Measurements from ENCODE around the gene COP1. TPM values are rescaled to one million over a fixed set of nuclear protein-coding genes. Genes with fewer than 3 reads are reported as not detected.

The COP1 gene
- total and polyA plus RNA-seq, 2 donors (not counting 1 experiment from before 2014, with no cell fraction given), result 18.7 to 68.5 TPM

DNA sequence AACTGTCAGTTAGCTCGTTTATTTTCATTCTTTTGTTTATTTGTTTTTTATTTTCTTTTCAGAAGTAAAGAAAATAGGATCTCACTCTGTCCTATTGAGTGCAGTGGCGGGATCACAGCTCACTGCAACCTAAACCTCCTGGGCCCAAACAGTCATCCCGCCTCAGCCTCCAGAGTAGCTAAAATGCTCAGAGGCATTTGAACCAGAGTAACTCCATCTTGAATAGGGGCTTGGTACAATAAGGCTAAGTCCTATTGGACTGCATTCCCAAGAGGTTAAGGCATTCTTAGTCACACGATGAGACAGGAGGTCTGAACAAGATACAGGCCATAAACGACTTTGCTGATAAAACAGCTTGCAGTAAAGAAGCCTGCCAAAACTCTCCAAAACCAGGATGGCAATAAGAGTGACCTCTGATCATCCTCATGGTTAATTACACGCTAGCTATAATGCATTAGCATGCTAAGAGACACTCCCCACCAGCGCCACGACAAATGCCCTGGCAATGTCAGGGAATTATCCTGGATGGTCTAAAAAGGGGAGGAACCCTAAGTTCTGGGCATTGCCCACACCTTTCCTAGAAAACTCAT lies 13.1 kb upstream of the COP1 start:
- DNase-seq (no peak), ATAC-seq (ENCODE audit: low read depth) (no peak)
- Histone ChIP-seq H4K20me1 (ENCODE audit: control insufficient read depth, insufficient read depth, low read length, poor library complexity, severe bottlenecking) (no peaks in the 10 kb centered on the region), H3K36me3 (replicated peaks in 1 of 2; ENCODE audit: control extremely low read depth in 1 of 2, control insufficient read depth in 1 of 2, extremely low read depth in 1 of 2, insufficient read depth in 2 of 2, low read length in 1 of 2) (no peaks in the 10 kb centered on the region), H3K27ac (ENCODE audit: low read length in 2 of 2) (no peak overlapping the region), H2AFZ (ENCODE audit: insufficient read depth, low read depth, low read length, poor library complexity, severe bottlenecking) (no peak overlapping the region), H3K4me1 (ENCODE audit: control insufficient read depth in 2 of 2, insufficient read depth in 2 of 2, low read length in 2 of 2) (no peaks in the 10 kb centered on the region), H3K4me3 (ENCODE audit: control extremely low read depth in 1 of 5, extremely low read depth in 1 of 5, insufficient read depth in 1 of 5, low read depth in 2 of 5, low read length in 4 of 5) (no peak overlapping the region), H3K9me3 (ENCODE audit: control extremely low read depth in 1 of 3, control insufficient read depth in 2 of 3, insufficient read depth in 1 of 3, low read length in 2 of 3) (no peaks in the 10 kb centered on the region), H3K9ac (ENCODE audit: low read length) (no peak overlapping the region), H3K79me2 (ENCODE audit: control insufficient read depth, insufficient read depth, low read length) (no peaks in the 10 kb centered on the region), H3K27me3 (replicated peaks in 1 of 4; ENCODE audit: control extremely low read depth in 1 of 4, control insufficient read depth in 3 of 4, insufficient read depth in 4 of 4, low read length in 3 of 4) (no peaks in the 10 kb centered on the region), H3K4me2 (replicated peaks; ENCODE audit: low read depth, low read length, poor library complexity, severe bottlenecking) (no peak overlapping the region)
- intact Hi-C loops (cut with micrococcal nuclease), result no loop called here
- POLR2A ChIA-PET, result no interaction called here
- TF ChIP-seq, protein P1, sequence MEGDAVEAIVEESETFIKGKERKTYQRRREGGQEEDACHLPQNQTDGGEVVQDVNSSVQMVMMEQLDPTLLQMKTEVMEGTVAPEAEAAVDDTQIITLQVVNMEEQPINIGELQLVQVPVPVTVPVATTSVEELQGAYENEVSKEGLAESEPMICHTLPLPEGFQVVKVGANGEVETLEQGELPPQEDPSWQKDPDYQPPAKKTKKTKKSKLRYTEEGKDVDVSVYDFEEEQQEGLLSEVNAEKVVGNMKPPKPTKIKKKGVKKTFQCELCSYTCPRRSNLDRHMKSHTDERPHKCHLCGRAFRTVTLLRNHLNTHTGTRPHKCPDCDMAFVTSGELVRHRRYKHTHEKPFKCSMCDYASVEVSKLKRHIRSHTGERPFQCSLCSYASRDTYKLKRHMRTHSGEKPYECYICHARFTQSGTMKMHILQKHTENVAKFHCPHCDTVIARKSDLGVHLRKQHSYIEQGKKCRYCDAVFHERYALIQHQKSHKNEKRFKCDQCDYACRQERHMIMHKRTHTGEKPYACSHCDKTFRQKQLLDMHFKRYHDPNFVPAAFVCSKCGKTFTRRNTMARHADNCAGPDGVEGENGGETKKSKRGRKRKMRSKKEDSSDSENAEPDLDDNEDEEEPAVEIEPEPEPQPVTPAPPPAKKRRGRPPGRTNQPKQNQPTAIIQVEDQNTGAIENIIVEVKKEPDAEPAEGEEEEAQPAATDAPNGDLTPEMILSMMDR (IDR thresholded peaks at IDR 0.05), result no peak
- TF ChIP-seq EZH2 (IDR thresholded peaks at IDR 0.05; ENCODE audit: borderline replicate concordance, insufficient read depth, low read depth, low read length, poor library complexity, severe bottlenecking), result no peak
- Mint-ChIP-seq H3K9me3 (ENCODE audit: insufficient read depth) (no peaks in the 10 kb centered on the region), H3K4me1 (no peaks in the 10 kb centered on the region), H3K27ac (no peak overlapping the region), H3K4me3 (no peak overlapping the region), H3K27me3 (peaks cover 20% of the 10 kb centered on the region)
- CTCF ChIA-PET, result no interaction called here
- 87% methylated on average over 2 of the region's 8 CpGs for WGBS (ENCODE audit: insufficient coverage)

DNA sequence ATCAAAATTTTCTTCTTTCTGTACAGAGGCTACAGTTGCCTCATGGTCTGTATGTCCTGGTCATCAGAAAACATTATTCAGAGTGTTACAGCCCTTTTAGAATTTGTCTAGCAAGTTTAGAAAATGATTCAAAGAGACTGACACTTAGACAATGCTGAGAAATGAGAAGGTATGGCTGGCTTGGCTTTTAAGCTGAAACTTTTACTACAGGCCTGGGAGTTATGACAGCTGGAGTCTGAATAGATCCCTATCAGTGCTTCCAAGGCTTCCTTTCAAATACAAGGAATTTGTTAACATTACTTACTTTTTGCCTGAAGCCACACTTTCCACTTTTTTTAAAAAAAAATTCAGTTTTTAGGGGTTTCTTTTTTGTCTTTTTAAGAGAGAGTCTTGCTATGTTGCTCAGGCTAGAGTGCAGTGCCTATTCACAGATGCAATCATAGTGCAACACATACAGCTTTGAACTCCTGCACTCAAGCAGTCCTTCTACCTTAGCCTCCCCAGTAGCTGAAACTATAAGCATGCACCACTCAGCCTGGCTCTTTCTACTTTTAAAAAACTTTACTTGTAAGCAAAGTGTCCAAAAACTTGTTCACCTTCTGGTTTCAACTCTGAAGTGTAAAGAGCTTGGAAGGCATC lies 10.5 kb upstream of the COP1 start:
- Histone ChIP-seq H3K4me1 (ENCODE audit: control insufficient read depth in 2 of 2, insufficient read depth in 2 of 2, low read length in 2 of 2) (no peaks in the 10 kb centered on the region), H3K27ac (ENCODE audit: low read length in 2 of 2) (no peak overlapping the region), H3K4me3 (ENCODE audit: control extremely low read depth in 1 of 5, extremely low read depth in 1 of 5, insufficient read depth in 1 of 5, low read depth in 2 of 5, low read length in 4 of 5) (no peak overlapping the region), H3K27me3 (replicated peaks in 1 of 4; ENCODE audit: control extremely low read depth in 1 of 4, control insufficient read depth in 3 of 4, insufficient read depth in 4 of 4, low read length in 3 of 4) (no peaks in the 10 kb centered on the region), H4K20me1 (ENCODE audit: control insufficient read depth, insufficient read depth, low read length, poor library complexity, severe bottlenecking) (no peaks in the 10 kb centered on the region), H3K4me2 (replicated peaks; ENCODE audit: low read depth, low read length, poor library complexity, severe bottlenecking) (no peak overlapping the region), H3K36me3 (replicated peaks in 1 of 2; ENCODE audit: control extremely low read depth in 1 of 2, control insufficient read depth in 1 of 2, extremely low read depth in 1 of 2, insufficient read depth in 2 of 2, low read length in 1 of 2) (no peaks in the 10 kb centered on the region), H3K9me3 (ENCODE audit: control extremely low read depth in 1 of 3, control insufficient read depth in 2 of 3, insufficient read depth in 1 of 3, low read length in 2 of 3) (no peaks in the 10 kb centered on the region), H3K79me2 (ENCODE audit: control insufficient read depth, insufficient read depth, low read length) (no peaks in the 10 kb centered on the region), H3K9ac (ENCODE audit: low read length) (no peak overlapping the region), H2AFZ (ENCODE audit: insufficient read depth, low read depth, low read length, poor library complexity, severe bottlenecking) (no peak overlapping the region)
- CTCF ChIA-PET, result no interaction called here
- Mint-ChIP-seq H3K4me3 (no peak overlapping the region), H3K9me3 (ENCODE audit: insufficient read depth) (no peaks in the 10 kb centered on the region), H3K27ac (no peak overlapping the region), H3K4me1 (no peaks in the 10 kb centered on the region), H3K27me3 (peaks cover 25% of the 10 kb centered on the region)
- no peak for TF ChIP-seq EZH2 (IDR thresholded peaks at IDR 0.05; ENCODE audit: borderline replicate concordance, insufficient read depth, low read depth, low read length, poor library complexity, severe bottlenecking)
- TF ChIP-seq, protein P1 (IDR thresholded peaks at IDR 0.05), result no peak
- intact Hi-C loops (cut with micrococcal nuclease), result no loop called here
- POLR2A ChIA-PET, result no interaction called here
- DNase-seq (no peak), ATAC-seq (ENCODE audit: low read depth) (no peak)
